Body of pancreas (tissue), 4 donors: Measurements from ENCODE around the gene TSPAN32. TPM values are rescaled to one million over a fixed set of nuclear protein-coding genes. Genes with fewer than 3 reads are reported as not detected.

Source experiments
- ATAC-seq: fragments of 150-250 bp; one replicate; pipeline ENCODE4 v1.9.1; 2016
- DNase-seq, 4 donors: peaks; one replicate each; pipeline ENCODE4 v3.0.0-alpha.2; 2019
- H3K27ac ChIP-seq, 4 donors: fragments of 200-600 bp; sonication (generic); 1 replicate in 3 of 4; 2 replicates in 1 of 4; pipeline versions ENCODE4 v1.5.1 to v1.6.1; 2016 to 2019; ENCODE audit warnings: mild to moderate bottlenecking in 1 of 4, mixed read lengths in 1 of 4, moderate library complexity in 1 of 4
- H3K27me3 ChIP-seq, 2 donors: fragments of 200-600 bp; sonication (generic); one replicate each; pipeline ENCODE4 v1.6.0; 2016; ENCODE audit warnings: mild to moderate bottlenecking in 1 of 2
- H3K36me3 ChIP-seq, 2 donors: fragments of 200-600 bp; sonication (generic); replicated peaks in 1 of 2; 2 replicates each; pipeline ENCODE4 v1.5.1; 2016; ENCODE audit warnings: low read depth in 2 of 2; ENCODE audit not compliant: insufficient read depth in 1 of 2
- H3K4me1 ChIP-seq: fragments of 200-600 bp; sonication (generic); one replicate; pipeline ENCODE4 v1.6.0; 2016
- H3K4me3 ChIP-seq, 2 donors: fragments of 200-600 bp; sonication (generic); 1 replicate in 1 of 2; 2 replicates in 1 of 2; pipeline ENCODE4 v1.5.1; 2016 to 2019
- H3K9me3 ChIP-seq, 3 donors: fragments of 200-600 bp; sonication (generic); 1 replicate in 2 of 3; 2 replicates in 1 of 3; pipeline ENCODE4 v1.5.1; 2016
- POLR2A ChIP-seq, 3 donors: fragments of 450-650 bp; IDR thresholded peaks; one replicate each; pipeline ENCODE4 v1.6.1; 2016; ENCODE audit warnings: antibody characterized with exemption in 3 of 3, mild to moderate bottlenecking in 2 of 3
- WGBS, 2 donors: methylation state at CpG; one replicate each; pipeline ENCODE4 v1.1.5; 2017; 5-methylcytosine and 5-hydroxymethylcytosine counted together
- intact Hi-C: fragments of 100-400 bp; cut with DNase I; formaldehyde crosslinking; loops from one replicate; pipeline ENCODE4 v1.15.1; 2023
- total RNA-seq, 2 donors: library from RNA; depleted of rRNA; stranded (reverse); fragments of >200 nt; gene quantifications; one replicate each; pipeline ENCODE4 v1.1.0, GENCODE V29; 2016
- TF ChIP-seq, protein P1 (sequence below), 7 experiments: fragments of 450-650 bp in 4 of 7; fragments of 200-600 bp in 3 of 7; sonication (generic) in 3 of 7; IDR thresholded peaks; one replicate each; pipeline ENCODE4 v1.5.1; 2016 to 2019; ENCODE audit warnings: antibody characterized with exemption in 7 of 7

The TSPAN32 gene
- total RNA-seq, 2 donors from 2014 or later, result 5.9 TPM; not detected in 1

DNA sequence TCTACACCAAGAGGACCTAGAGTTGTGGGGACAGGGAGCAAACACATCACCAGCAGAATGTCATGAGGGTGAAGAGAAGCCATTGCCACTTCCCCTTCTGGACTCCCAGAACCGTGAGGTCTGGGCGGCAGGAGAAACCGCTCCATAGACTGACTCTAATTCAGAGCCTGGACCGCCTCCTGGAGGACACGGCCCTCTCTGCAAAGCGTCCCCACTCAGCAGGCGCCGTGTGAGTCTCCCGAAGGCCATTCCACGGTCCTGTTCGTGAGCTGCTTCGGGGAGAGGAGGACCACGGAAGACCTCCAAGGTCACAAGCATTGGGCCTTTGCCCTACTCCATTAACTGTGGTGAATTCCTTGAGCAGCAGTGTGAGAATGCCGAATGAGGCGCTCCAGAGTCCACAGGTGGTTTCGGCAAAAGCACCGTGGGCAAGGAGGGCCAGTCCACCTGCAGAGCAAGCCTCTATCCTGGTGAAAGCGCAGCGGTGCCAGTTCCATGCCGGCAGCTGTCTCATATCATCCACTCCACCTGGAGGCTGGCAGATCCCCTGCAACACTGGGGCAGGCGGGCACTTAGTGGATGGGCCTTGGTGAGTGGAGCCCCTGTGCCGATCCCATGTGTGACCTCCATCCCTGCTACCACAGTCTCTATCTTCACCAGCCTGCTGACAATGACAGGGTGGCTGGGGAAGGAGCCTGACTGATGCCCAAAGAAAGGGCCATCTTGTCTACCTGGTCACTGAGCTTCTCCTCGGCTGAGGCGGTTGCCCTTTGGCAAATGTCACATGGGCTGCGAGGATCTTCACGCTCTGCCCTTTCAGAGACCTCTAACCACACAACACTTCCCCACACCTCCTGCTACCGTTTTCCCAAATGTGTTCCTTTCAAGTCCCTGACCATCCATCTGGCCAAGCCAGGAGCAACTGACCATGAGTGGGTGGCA is 7.6 kb upstream of the TSPAN32 start:
- H3K36me3 ChIP-seq, result no peaks in the 10 kb centered on the region
- peaks cover 0 to 4% (median 0%) of the 10 kb centered on the region in 3 donors for H3K9me3 ChIP-seq
- TF ChIP-seq POLR2A (IDR thresholded peaks at IDR 0.05), result no peak
- TF ChIP-seq, protein P1, sequence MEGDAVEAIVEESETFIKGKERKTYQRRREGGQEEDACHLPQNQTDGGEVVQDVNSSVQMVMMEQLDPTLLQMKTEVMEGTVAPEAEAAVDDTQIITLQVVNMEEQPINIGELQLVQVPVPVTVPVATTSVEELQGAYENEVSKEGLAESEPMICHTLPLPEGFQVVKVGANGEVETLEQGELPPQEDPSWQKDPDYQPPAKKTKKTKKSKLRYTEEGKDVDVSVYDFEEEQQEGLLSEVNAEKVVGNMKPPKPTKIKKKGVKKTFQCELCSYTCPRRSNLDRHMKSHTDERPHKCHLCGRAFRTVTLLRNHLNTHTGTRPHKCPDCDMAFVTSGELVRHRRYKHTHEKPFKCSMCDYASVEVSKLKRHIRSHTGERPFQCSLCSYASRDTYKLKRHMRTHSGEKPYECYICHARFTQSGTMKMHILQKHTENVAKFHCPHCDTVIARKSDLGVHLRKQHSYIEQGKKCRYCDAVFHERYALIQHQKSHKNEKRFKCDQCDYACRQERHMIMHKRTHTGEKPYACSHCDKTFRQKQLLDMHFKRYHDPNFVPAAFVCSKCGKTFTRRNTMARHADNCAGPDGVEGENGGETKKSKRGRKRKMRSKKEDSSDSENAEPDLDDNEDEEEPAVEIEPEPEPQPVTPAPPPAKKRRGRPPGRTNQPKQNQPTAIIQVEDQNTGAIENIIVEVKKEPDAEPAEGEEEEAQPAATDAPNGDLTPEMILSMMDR (IDR thresholded peaks at IDR 0.05), result no peak
- WGBS, 2 donors, result 76 to 77% methylated on average over 8 to 27 of the region's 27 CpGs
- H3K4me1 ChIP-seq, result peaks cover 16% of the 10 kb centered on the region
- ATAC-seq (no peak), DNase-seq (peak in 2 of 4 donors; percentile 5 to 9)
- H3K4me3 ChIP-seq, result no peak overlapping the region
- no peak overlapping the region for H3K27ac ChIP-seq
- no peaks in the 10 kb centered on the region for H3K27me3 ChIP-seq
- intact Hi-C loops, result no loop called here

DNA sequence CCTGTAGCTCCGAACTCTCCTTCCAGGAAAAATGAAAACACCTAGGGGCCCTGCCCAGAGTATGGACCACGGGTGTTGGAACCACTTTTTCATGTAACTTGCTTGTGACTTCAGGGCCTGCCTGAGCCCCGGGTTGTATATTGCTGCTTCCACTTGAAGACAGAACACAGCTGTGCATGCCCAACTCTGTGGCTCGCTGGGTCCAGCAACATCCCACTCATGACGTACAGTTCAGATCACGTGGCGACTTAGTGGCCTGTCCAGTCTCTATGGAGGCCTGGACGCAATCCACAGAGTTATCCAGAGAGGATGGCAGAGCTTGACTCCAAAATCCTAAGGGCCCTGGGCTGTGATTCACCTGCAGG is 6.9 kb upstream of the TSPAN32 start:
- H3K27me3 ChIP-seq, result no peaks in the 10 kb centered on the region
- no peaks in the 10 kb centered on the region for H3K36me3 ChIP-seq
- peaks cover 9% of the 10 kb centered on the region for H3K4me1 ChIP-seq
- H3K4me3 ChIP-seq, result no peak overlapping the region
- H3K27ac ChIP-seq, result no peak overlapping the region
- no peak for DNase-seq
- intact Hi-C loops, result no loop called here
- WGBS, 2 donors, result 75 to 85% methylated on average over 8 of the region's 8 CpGs
- no peaks in the 10 kb centered on the region for H3K9me3 ChIP-seq
- TF ChIP-seq, protein P1 (IDR thresholded peaks at IDR 0.05), result no peak
- TF ChIP-seq POLR2A (IDR thresholded peaks at IDR 0.05), result no peak
- ATAC-seq, result no peak

DNA sequence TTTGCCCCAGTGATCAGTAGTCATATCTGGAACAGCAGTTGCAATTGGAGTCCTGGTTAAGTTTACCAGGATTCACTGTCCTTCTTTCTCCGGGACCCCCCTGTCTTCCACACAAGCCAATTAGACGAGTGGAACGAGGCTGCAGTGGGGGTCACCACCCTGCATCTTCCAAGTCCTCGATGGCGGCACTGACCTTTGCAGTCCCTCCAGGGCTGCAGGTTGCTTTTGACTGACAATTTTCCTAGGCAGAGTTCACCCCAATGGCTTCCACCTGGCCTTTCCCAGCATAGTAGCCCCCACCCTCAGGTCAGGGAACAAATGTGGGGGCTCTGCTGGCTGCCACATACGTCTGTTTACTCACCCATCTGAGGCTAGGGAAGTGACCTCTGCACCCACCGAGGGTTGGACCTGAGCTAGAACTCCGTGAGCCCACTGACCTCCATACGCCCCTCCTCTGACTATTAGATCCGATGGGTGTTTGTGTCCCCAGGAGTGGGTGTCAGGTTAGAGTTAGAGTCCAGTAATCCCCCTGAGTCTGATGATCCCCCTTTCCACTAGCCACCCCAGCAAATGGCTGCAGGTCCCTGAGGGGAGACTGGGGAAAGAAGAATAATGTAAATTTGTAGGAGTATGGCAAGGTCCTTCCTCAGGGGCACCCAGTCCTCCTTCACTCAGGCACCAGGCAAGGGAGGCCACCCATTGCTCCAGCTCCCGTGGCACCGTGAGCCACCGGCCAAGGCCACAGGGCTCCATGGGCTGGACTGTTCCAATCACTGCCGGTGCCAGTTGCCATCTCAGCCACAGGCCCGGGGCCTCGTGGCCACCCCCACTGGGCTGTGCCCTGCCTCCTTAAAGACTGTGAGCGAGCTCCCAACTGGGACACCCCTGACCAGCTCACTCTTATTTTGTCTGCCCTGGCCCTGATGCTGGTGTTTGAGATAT is 5.6 kb upstream of the TSPAN32 start:
- ATAC-seq, result no peak
- no peak overlapping the region for H3K27ac ChIP-seq
- WGBS, 2 donors, result 74 to 76% methylated on average over 11 to 17 of the region's 17 CpGs
- H3K4me1 ChIP-seq, result no peaks in the 10 kb centered on the region
- TF ChIP-seq, protein P1 (IDR thresholded peaks at IDR 0.05), result no peak
- no peak for TF ChIP-seq POLR2A (IDR thresholded peaks at IDR 0.05)
- no peaks in the 10 kb centered on the region for H3K9me3 ChIP-seq
- no peaks in the 10 kb centered on the region for H3K36me3 ChIP-seq
- no peaks in the 10 kb centered on the region for H3K27me3 ChIP-seq
- intact Hi-C loops, result no loop called here
- DNase-seq, result peak in 2 of 4 donors; percentile 1 to 4
- no peak overlapping the region for H3K4me3 ChIP-seq

DNA sequence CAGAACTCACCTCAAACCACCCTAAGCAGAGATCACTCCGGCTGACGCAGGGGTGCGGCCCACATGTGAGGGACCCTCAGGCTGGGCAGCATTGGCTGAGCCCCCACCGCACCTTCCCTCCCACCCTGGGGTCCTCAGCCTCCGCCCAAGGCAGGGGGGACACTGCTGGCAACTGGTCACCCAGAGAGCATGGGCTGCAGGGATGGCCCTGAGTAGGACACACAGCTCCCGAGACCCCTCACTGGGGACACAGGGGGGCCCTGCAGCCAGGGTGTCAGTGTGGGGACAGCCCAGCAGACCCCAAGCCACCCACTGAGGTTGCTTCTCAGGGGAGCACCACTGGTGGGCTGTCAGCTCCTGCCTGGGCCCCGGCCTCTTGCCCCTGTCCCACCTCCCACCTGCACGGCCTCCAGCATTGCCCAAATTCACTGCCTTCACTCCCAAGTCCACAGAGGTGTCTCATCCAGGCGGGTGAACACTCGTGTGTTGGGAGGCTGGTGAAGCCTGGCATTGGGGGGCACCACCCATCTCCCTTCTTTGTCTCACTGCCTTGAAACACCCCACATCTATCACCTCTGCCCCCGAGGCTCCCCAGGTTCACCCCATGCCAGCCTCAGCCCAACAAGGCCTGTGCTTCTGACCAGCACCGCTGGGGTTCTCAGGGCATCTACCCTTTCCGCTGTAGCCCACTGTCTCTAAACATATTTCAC is 4.7 kb upstream of the TSPAN32 start:
- intact Hi-C loops, result no loop called here
- Histone ChIP-seq H3K9me3 (no peaks in the 10 kb centered on the region), H3K4me3 (no peak overlapping the region), H3K27ac (no peak overlapping the region), H3K4me1 (no peaks in the 10 kb centered on the region), H3K27me3 (no peaks in the 10 kb centered on the region), H3K36me3 (no peaks in the 10 kb centered on the region)
- TF ChIP-seq, protein P1 (IDR thresholded peaks at IDR 0.05), result no peak
- TF ChIP-seq POLR2A (IDR thresholded peaks at IDR 0.05), result no peak
- WGBS, 2 donors, result 71 to 91% methylated on average over 6 to 13 of the region's 13 CpGs
- no peak for ATAC-seq
- peak in 2 of 4 donors; percentile 7 to 11 for DNase-seq
